Islet precursor cell (in vitro differentiated cells): Measurements from ENCODE around the gene TYROBP.

Experiments used
- DNase-seq: peaks from one replicate; pipeline ENCODE4 v3.0.0-alpha.2; 2018

TYROBP gene

GRCh38 chr19:35869327-35870123, 38.6 kb downstream of the TYROBP start:
- peak; percentile 95 for DNase-seq

DNA sequence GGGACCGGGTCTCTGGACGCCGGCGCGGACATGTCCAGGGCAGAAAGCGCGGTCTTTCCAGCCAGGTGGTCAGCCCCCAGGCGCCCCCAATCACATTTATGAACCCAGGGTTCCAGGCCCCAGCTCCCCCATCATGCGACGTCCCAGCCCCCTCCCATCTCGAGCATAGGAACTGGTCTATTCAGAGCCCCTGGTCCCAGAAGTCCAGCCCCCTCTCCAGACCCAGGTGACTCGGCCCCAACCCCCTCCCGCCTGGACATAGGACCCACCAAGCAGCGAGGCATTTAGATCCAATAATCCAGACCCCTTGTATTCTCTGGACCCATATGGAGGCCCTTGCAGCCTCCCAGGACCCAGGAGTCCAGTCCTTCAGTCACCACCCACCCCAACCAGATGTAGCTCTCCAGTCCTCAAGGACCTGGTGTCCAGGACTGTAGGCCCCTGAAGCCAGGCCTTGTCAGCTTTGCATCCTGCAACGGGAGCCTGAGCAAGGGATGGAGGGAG, 39.2 kb downstream of the TYROBP start:
- no peak for DNase-seq

GRCh38 chr19:35868172-35868822, 39.8 kb downstream of the TYROBP start, which contains the start of gene APLP1:
APLP1 (plus strand) TSS chr19:35868574; CDS start chr19:35868637, 63 bp downstream.
- DNase-seq: peak; percentile 87

- DNase-seq: no peak
Observed at GRCh38 chr19:35863018-35863417, 45.1 kb downstream of the TYROBP start.

DNA sequence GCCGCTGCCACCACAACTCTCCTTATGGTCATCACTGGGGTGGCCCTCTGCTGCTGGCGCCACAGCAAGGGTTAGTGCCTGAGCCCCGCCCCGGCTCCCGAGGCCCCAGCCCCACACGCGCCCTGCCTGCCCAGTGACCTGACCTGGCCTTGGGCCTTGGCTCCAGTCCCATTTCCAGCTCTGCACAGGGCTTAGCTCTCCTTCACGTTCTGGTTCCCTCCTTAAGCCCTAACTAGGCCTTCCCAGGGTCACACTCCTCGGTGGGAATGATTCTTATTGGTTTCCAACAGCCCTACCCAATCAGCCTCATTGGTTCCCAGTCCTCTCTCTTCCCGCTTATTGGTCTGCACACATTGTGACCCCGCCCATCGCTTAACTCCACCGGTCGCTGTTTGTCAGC, 45.6 kb downstream of the TYROBP start:
- no peak for DNase-seq

GRCh38 chr19:35861640-35862160, 46.4 kb downstream of the TYROBP start:
- no peak for DNase-seq

GRCh38 chr19:35860818-35861639, 47.1 kb downstream of the TYROBP start:
- peak; percentile 97 for DNase-seq

DNA sequence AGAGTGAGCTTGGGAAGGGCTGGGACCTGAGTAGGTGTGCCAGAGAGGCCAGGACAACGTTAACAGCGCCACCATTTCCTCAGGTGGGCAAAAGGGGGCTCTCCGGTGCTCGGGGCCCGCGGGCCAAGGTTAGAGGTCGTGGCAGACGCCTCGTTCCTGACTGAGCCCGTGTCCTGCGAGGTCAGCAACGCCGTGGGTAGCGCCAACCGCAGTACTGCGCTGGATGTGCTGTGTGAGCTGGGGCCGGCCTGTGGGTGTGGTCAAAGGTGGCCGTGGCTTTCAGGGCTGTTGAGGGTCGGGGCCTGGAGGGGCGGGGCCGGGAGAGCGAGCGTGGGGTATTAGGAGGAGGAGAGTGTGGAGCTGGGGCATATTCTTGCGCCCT, 47.7 kb downstream of the TYROBP start:
- peak; percentile 66 for DNase-seq

DNA sequence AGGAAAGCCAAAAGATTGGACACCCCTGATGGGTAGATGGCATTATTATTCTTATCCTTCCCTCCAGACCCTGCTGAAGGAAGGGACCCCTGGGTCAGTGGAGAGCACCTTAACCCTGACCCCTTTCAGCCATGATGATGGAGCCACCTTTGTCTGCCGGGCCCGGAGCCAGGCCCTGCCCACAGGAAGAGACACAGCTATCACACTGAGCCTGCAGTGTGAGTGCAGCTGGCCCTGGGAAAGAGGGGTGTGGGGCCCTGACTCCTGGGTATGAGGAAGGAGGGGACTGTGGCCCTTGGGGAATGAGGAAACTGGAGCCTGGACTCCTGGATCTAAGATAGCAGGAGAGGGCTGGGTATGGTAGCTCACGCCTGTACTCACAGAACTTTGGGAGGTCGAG, 48.7 kb downstream of the TYROBP start:
- DNase-seq: no peak

DNA sequence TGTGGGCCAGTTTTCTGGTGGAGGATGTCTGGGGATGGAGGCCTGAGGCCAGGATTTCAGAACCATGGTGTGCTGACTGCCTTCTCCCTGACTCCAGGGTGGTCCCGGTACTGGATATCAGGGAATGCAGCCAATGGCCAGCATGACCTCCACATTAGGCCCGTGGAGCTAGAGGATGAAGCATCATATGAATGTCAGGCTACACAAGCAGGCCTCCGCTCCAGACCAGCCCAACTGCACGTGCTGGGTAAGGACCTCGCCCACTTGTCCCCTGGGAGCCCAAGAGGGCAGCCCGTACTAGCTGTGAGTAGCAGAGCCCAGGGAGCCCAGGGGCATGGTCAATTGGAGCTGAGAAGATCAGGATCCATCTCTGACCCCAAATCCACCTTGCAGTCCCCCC, 49.8 kb downstream of the TYROBP start:
- DNase-seq: no peak

GRCh38 chr19:35856546-35857149, 51.4 kb downstream of the TYROBP start, which contains the start of gene KIRREL2:
KIRREL2 (plus strand) TSS chr19:35856911; CDS start chr19:35857120, 209 bp downstream.
- DNase-seq: peak; percentile 70
